ENCODE results near the gene ISOC2.
"Not testable (repeated sequence)": the region's sequence is repeated elsewhere in the genome, so short reads cannot be mapped to it uniquely, and the experiment has no call there.

Gene ISOC2

DNA sequence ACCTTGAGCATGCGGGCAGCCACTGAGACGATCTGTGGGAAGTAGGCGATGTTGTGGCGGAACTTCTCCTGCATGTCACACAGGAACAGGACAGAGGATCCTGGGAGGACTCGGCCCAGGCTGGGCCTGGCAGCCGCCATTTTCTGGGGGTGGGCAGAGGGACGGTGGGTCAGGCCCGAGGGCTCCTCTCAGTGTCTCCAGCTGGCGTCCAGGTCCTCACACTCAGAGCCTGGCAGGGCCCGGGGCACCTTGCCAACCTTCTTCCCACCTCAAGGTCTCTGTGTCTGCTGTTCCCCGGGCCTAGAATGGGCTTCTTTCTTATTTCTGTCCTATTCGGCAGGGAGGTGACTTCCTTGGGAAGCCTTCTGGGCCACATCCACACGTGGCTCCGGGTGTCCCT is 5.1 kb downstream of the ISOC2 start:
- no peak for DNase-seq

DNA sequence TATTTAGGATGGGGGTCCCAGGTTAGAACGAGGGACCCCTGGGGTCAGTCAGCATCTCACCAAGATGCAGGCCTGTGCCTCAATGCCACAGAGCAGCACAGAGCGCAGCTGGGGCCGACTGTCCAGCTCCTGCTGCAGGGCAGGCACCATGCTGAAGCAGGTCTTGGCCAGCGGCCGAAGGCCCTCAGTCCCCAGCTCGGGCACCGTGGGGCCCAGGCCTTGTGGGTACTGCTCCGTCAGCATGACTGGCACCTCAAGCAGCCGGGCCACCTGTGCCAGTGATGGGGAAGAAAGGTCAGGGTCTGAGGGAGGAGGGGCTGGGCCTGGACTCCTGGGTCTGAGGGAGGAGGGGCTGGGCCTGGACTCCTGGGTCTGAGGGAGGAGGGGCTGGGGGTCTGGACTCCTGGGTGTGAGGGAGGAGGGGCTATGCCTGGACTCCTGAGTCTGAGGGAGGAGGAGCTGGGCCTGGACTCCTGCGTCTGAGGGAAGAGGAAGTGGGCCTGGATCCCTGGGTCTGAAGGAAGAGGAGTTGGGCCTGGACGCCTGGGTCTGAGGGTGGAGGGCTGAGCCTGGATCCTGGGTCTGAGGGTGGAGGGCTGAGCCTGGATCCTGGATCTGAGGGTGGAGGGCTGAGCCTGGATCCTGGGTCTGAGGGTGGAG is 5.7 kb downstream of the ISOC2 start:
- no peak for DNase-seq

DNA sequence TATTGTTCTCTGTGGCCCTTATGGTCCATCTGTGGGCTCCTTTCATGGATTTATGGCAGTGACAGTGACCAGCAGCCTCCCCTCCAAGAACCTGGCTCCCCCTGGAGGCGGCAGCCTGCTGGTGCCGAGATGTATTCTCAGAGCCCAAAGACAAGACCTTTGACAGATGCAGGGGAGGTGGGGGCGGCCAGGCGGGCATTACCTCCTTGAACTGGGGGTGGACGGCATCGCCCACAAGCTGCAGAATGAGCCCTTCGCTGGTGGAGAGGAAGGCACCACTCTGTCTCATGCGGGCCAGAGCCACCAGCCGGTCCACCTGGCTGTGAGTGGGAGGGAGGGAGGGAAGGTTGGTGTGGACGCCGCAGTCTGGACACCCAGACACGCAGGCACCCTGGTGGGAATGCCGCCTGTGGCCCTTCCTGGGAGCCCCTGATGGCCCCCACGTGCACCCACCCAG is 6.6 kb downstream of the ISOC2 start:
- DNase-seq: peak; percentile 52

DNA sequence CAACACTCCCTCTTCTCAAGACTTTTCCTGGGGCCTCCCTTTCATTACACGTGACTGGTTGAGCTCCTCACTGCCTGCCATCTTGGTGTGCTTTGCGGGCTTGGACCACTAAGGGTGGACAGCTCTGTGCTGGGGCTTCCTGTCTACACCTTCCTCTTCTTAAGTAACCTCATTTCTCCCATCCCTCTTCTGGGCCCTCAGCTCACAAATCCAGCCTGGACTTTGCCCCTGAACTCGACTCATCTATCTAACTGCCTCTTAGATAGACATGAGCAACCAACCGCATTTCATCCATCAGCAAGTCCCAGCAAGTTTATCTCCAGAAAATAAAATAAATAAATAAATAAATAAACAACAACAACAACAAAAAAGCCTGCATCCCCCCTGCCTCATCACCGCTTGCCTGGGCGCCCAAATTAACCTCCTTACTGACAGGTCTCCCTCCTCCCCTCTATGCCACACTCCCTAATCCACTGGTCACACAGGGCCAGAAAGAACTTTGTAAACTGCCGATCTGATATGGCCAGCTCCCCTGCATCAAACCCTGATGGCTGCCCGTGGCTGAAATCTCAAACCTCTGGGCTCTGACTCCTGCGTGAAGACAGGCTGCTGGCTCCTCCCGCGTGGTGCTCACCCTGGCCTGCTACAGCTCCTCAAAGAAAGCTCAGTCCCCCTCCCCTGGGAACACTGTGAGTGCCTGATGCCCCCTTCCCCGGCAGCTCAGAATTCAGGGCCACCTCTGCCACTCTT is 7.8 kb downstream of the ISOC2 start:
- DNase-seq: no peak

DNA sequence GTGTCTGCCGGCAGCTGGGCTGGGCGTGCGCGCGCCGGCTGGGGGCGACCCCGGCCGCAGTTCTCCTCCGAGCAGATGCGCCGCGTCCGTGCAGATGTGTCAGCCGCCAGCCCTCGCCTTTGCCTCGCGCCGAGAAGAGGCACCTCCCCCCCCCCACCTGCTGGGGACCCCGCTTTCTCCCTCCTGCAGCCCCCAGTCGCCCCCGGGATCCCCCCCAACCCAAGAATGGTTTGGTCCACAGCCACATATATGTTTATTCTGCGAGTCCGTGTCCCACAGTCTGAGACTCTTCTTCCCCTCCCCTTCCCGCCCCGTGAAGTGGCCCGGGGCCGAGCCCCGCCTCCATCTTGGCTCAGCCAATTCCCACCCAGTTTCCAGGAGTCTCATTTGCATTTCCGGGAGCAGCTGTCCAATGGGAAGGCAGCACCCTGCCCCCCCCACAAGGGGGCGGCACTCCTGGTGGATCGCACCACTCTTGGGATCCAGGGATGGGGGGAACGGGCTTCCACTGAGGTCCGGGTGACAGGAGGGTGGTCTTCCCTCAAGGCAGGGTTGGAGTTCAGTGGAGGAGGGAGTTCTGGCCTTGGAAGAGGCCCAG is 8.6 kb downstream of the ISOC2 start:
- DNase-seq: peak; percentile 30

DNA sequence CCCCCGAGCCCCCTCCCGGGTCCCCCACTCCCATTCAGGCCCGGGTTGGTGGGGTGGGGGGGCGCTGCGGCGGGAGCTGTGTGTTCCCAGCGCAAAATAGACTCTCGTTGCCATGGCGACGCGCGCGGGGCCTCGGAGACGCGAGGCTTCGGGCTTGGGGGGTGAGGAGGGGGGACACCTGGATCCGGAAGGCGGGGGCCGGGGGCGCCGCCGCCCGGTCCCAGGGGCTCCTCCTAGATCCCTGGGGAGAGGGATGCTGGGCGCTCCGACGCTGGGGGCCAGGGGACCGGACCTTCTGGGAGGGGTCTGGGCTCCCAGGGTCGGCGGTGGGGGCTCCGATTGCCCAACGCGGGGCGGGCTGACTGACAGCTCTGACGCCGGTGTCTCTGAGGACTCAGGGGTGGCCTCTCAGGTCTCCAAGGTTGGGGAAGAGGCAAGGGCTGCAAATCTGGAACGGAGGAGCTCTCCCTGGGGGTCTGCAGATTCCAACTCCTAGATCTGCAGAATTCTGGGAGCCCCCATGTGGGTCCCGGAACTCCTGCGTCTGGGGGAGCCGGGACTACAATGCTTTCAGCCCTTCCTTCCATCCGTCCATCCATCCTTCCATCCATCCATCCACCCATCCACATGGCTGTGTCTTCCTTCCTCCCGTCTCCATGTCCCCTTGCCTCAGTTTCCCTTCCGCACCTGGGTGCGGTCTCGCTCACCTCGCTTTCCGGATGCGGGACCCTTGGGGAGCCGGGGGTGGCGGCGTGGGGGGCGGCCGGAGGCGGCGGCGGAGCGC is 9.3 kb downstream of the ISOC2 start:
- peak; percentile 38 for DNase-seq

DNA sequence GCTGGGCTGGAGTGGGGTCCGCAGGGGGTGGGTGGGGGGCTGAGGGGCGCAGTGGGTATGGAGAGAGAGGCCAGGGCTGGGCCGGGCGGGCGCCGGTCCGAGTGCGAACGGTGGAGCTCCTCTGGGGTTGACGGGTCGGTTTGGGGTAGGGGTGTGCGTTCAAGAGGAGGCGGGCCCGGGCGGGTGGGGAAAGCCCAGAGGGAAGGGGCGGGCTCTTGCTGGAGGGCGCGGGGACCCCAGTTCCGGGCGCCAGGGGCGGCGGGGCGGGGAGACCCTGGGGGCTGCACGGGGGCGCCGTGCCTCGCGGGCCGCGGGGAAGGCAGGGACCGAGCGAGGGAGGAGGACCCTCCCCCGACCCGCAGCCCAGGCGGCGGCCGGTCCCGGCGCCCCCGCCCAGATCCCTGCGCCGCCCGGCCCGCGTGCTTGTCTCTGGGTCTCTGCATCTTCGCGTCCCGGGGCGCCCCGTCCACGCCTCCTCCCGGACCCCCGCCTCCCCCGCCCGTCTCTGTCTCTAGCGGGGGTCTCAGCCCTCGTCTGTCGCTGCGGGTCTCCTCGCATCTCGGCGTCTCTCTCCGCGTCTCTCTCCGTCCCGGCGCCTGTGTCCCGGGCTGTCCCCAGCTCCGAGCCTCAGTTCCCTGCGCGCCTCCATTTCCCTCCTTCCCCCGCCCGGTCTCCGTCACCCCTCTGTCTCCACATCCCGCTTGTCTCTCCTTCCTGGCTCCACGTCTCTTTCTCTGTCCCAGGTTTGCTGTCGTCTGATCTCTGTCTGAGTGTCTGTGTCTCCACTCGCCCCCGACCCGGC is 10.1 kb downstream of the ISOC2 start:
- no peak for DNase-seq

DNA sequence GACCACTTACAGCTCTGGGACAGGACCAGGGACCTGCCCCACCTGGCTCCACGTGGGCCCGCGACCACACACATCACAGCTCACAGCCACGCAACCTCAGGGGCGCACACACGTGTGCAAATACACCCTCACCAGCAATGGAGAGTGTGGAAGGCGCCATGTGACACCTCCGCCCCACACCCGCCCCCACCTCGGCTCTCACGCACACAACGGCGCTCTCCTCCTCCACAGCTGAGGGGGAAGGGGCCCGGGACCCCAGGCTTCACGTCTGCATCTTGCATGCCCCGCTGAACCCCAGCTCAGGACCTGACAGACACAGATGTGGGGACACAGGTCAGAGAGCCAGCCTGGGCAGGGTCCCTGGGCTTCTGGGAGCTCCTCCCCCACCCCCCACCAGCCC is 12.0 kb downstream of the ISOC2 start:
- no peak for DNase-seq

DNA sequence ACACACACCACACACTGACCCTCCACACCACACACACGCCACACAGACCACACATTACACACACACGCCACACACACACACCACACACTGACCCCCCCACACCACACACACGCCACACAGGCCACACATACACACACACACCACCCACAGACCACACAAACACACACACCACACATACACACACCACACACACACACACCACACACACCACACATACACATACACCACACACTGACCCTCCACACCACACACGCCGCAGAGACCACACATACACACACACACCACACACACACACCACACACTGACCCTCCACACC is 13.3 kb downstream of the ISOC2 start:
- not testable (repeated sequence) for DNase-seq

DNA sequence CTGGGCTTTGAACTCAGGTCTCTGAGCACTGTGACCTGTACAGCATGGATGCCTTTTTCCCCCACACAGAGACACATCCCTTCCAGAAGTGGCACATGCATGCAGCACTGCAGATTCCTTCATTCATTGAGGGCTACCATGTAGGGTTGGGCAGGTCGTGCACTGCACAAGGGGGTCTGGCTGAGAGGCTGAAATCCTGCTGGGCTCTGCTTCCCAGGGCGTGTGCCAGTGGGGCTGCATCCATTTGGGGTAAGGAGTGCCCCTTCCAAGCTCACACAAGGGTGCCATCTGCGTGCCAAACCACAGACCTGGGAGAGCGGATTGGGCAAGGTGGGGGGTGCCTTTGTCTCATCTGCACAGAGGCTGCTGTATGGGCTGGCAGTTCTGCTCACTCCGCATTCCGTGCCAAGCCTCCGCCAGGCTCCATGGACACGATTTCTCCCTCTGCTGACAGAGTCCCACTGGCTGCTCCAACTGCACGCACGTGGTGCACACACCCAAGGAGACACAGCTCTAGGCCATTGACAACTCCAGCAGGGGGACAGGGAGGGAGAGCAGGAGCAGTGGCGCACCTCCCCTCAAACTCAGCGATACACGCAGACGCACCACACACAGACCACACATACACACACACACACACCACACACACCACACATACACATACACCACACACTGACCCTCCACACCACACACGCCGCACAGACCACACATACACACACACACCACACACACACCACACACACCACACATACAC is 13.8 kb downstream of the ISOC2 start:
- no peak for DNase-seq

DNA sequence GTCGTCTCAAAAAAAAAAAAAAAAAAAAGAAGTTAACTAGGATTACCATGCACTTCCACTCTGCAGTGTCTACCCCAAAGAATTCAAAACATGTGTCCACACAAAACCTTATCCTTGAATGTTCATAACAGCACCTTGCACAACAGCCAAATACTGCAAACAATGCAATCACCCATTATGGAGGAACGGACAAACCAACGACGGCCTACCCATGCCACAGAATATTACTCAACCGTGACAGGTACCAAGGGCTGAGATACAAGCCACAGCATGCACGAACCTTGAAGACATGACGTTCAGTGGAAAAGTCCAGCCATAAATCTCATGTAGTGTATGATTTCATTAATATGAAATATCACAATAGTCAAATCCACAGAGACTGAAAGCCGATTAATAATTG is 15.4 kb downstream of the ISOC2 start:
- DNase-seq: no peak

DNA sequence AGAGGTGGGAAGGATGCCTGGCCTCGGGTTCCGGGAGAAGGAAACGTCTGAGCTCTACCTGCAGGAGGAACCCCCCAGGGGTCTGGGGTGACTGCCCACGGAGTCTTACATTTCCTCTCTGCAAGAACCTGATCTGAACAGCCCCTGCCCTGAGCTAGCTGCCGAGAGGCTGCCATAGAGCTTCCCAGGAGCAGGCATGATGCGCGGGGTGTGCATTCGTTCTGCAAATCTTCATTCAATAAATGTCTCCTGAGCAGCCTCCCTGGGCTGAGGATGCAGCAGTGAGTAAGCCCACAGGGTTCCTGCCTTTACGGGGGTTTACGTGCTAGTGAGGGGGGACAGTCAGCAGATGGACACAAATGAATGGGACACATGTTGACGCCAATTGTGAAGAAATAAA is 16.8 kb downstream of the ISOC2 start:
- DNase-seq: no peak

DNA sequence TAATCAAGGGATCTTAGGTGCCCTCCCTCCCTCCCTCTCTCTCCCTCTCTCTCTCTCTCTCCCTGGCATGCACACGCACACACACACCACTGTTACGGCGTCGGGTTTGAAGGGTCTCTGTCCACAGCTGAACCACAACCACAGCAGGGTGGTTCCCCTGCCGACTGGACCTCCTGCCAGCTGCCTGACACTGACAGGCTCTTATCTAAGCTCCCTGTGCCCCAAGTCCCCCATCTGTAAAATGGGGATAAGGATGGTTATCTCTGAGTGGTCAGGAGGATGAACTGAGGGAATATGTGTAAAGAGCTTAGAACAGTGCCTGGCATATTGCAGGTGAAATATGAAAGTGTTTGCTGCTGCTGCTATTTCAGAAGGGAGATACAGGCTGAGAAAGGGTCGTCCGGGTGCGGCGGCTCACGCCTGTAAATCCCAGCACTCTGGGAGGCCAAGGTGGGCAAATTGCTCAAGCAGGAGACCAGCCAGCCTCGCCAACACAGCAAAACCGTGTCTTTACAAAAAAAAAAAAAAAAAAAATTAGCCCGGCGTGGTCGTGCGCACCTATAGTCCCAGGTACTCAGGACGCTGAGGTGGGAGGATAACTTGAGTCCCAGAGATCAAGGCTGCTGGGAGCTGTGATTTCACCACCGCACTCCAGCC is 17.5 kb downstream of the ISOC2 start:
- no peak for DNase-seq

DNA sequence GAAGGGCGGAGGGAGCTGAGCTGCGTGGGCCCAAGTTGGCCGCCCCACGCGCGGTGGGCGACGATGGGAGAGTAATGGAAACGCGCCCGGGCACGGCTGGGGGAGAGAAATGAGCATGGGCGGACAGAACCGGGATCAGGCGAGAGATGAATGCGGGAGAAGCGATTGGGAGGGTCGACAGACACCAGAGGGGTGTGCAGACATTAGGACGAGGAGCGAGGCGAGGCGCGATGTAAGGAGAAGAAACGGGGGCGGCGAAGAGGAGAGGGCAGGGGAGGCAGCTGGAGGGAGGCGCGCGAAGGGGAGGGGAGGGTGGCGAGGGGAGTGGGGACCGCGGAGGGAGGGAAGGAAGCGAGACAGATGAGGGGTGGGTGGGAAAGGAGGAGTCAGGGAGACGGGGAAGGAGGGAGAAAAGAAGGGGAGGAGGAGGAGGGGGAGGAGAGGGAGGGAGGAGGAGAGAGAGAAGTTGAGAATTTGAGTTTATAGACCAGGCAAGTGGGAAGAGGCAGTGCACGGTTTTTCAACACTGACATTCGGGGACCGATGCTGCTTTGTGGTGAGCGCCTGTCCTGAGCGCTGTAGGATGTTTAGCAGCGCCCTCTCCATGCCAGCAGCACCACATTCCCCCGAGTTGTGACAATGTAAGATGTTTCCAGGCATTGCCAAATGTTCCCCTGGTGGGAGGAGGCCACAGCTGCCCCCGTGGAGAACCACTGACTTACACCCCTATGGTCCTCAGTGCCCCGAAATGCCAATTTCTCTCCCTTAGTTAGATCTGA is 18.2 kb downstream of the ISOC2 start, which contains the start of gene SHISA7:
Gene SHISA7 (minus strand): TSS at position 256 of the 779 bp plus-strand sequence. CDS start 437 bp downstream, outside the sequence.
- DNase-seq: no peak

DNA sequence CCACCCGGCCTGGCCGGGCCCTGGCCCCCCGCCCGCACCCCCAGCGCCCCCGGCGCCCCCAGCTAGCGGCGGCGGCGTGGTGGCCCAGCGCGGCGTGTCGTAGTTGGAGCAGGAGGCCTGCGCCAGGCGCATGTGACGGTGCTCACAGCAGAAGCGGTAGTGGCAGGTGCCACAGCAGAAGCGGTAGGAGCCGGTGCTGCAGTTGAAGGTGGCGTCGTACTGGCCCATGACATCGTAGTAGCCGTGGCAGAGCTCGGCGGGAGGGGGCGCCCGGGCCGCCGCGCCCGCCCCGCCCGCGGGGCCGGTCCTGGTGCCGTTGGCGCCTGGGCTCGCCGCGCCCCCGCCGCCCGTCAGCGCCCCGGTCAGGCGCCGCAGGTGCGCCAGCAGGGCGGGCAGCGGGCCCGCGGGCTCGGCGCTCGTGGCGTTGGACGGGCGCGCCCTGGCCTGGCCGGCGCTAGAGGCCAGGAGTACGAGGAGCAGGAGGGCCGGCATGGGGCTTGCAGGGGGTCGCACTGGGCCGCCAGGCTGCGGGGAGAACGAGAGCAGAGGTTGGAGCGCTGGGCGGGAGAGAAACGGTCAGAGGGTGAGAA is 19.0 kb downstream of the ISOC2 start:
- peak; percentile 30 for DNase-seq

DNA sequence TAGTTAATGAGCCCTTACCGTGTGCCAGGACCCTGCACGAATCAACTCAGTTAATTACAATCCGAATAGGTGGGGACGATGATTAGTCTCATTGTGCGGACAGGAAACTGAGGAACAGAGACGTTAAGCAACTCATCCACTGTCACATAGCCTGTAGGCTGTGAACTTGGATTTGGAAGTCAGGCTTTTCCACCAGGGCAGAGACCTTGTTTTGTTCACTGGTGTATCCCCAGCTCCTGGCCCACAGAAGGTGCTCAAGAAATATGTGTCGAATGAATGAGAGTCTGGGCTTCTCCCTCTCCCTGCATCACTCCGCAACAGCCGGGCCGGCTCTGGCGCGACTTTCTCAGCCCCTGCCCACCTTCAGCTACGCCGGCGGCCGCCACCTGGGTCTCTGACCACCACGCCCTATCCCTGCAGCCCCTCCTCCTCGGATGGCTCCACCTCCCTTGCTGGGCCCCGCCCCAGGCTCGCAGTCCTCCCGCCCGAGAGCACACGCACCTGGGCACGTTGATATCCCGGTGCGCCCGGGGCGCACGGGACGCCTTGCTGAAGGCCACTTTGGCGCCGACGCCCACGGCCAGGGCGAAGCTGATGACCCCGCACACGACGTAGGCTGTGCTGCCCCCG is 19.6 kb downstream of the ISOC2 start:
- no peak for DNase-seq

DNA sequence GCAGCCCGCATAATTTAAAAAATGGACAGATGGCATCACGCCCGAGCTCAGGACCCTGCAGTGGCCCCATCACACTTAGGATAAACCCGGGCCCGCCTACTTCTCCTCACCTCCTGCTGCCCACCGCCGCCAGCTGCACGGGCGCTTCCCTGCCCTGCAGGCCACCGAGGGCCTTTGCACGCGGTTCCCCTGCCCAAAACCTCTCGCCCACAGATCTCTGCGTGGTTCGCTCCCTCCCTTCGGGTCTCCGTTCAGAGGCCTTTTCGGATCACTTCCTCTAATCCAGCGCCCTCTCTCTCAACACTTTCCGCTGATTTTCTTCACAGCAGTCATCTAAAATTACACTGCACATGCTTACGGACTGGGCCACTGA is 20.1 kb downstream of the ISOC2 start:
- no peak for DNase-seq

DNA sequence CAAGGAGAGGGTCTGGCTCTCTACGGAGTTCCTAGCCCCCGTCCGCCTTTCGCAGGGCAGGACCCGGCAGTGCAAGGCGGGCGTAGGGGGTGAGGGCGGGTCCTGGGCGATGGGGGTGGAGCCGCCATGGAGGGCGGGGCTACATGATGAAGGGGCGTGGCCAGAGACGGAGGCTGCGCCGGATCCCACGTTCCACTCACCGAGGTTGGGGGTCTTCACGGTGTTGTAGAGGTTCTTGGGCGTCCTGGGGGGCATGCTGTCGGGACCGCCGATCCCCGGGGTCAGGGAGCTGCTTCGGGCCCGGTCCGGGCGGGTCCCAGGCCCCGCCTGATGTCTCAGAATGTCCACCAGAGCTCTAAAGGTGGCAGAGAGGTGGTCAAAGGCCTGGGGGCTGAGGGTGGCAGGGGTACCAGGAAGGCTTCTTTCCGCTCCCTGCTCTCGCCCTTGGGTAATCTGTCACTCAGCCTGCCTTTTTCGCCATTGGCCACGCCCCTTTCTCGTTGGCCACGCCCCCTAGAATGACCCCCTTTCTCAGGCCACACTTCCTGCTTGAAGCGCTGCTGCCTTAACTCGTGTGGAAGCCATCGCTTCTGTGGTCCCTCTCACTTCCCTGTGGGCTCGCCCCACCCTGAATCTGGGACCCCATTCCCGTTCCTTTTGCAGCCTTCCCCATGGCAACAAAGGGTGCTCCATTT is 20.9 kb downstream of the ISOC2 start:
- peak; percentile 13 for DNase-seq

DNA sequence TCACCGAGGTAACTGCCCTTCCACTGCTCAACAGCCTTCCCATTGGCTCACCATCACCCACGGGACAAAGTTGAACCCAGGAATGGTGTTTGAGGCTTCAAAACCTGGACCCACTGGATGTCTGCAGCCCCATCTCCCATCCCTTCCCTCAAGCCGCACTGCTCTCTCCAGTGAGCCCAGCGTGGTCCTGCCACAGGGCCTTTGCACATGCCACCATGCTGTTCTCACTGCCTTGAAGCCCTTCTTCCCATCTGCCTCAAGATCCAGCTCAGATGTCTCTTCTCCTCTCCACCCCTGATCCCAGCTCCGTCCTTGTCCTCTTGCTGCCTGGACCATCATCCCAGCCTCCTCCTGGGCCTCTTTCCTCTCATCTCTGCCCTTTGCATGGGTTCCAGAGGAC is 22.4 kb downstream of the ISOC2 start:
- no peak for DNase-seq

Measured in activated CD4-positive, alpha-beta T cell treated with anti-CD3 and anti-CD28 coated beads, Interleukin-2, amount 50 U/mL, for 1 hour (primary cell).